Type B pancreatic cell (in vitro differentiated cells): ENCODE measurements around the gene MLH1. TPM values are rescaled to one million over a fixed set of nuclear protein-coding genes. Genes with fewer than 3 reads are reported as not detected.
"Not testable (repeated sequence)": the region's sequence is repeated elsewhere in the genome, so short reads cannot be mapped to it uniquely, and the experiment has no call there.

Source experiments
- DNase-seq: peaks from one replicate; pipeline ENCODE4 v3.0.0; 2021; ENCODE audit warnings: mixed read lengths; ENCODE audit not compliant: unreplicated experiment; ENCODE audit errors: extremely low spot score
- H3K27ac Mint-ChIP-seq: 2 replicates; pipeline ENCODE4 v1.8.0; 2021; ENCODE audit warnings: mild to moderate bottlenecking, mixed read lengths
- H3K27me3 Mint-ChIP-seq: 2 replicates; pipeline ENCODE4 v1.8.0; 2021; ENCODE audit warnings: mixed read lengths
- H3K36me3 Mint-ChIP-seq: 2 replicates; pipeline ENCODE4 v1.8.0; 2021; ENCODE audit warnings: mixed read lengths
- H3K4me1 Mint-ChIP-seq: one replicate; pipeline ENCODE4 v1.8.0; 2021; ENCODE audit warnings: mixed read lengths; ENCODE audit not compliant: unreplicated experiment
- H3K4me3 Mint-ChIP-seq: 2 replicates; pipeline ENCODE4 v1.8.0; 2021; ENCODE audit warnings: mild to moderate bottlenecking, mixed read lengths
- H3K9me3 Mint-ChIP-seq: 2 replicates; pipeline ENCODE4 v1.8.0; 2021; ENCODE audit warnings: mixed read lengths
- total RNA-seq: library from RNA; stranded (reverse); gene quantifications from 2 replicates; pipeline ENCODE4 v1.2.1, GENCODE V29; 2021; ENCODE audit warnings: low replicate concordance
- TF ChIP-seq, protein P1 (sequence below): fragments of 200-600 bp; sonication (generic); conservative IDR thresholded peaks from 2 replicates; pipeline ENCODE4 v1.5.0; 2021; ENCODE audit warnings: antibody characterized with exemption, mild to moderate bottlenecking

Gene MLH1
- total RNA-seq, 1 donor from 2014 or later, result 41.0 TPM

GRCh38 chr3:37053753-37054152 is 60.4 kb downstream of the MLH1 start:
- Mint-ChIP-seq H3K9me3 (no peaks in the 10 kb centered on the region), H3K4me1 (peaks cover 15% of the 10 kb centered on the region), H3K27ac (no peak overlapping the region), H3K27me3 (no peaks in the 10 kb centered on the region), H3K36me3 (peaks cover 49% of the 10 kb centered on the region), H3K4me3 (no peak overlapping the region)
- TF ChIP-seq, protein P1, sequence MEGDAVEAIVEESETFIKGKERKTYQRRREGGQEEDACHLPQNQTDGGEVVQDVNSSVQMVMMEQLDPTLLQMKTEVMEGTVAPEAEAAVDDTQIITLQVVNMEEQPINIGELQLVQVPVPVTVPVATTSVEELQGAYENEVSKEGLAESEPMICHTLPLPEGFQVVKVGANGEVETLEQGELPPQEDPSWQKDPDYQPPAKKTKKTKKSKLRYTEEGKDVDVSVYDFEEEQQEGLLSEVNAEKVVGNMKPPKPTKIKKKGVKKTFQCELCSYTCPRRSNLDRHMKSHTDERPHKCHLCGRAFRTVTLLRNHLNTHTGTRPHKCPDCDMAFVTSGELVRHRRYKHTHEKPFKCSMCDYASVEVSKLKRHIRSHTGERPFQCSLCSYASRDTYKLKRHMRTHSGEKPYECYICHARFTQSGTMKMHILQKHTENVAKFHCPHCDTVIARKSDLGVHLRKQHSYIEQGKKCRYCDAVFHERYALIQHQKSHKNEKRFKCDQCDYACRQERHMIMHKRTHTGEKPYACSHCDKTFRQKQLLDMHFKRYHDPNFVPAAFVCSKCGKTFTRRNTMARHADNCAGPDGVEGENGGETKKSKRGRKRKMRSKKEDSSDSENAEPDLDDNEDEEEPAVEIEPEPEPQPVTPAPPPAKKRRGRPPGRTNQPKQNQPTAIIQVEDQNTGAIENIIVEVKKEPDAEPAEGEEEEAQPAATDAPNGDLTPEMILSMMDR, result no peak
- DNase-seq, result no peak

DNA sequence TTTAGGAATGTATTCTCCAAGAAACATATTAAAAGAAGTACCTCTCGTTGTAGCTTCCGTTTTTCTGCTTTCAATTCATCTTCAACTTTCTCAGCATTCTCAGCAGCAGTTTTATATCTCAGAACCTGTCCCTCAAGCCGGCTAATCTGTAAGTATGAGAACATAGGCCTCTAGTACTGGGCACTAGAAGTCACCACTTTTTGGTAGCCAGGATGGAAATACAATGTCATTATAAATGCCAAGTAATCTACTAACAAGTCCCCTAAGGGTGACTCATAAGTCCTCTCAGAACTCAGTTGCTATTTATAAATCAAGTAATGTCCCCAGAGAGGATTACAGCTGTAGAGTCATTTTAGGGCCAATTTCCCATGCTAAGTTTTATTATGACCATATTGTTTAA is 61.1 kb downstream of the MLH1 start:
- Mint-ChIP-seq H3K27me3 (no peaks in the 10 kb centered on the region), H3K36me3 (peaks cover 45% of the 10 kb centered on the region), H3K4me1 (peaks cover 15% of the 10 kb centered on the region), H3K27ac (peak overlapping the region; percentile 34), H3K9me3 (no peaks in the 10 kb centered on the region), H3K4me3 (no peak overlapping the region)
- no peak for DNase-seq
- TF ChIP-seq, protein P1, result no peak

DNA sequence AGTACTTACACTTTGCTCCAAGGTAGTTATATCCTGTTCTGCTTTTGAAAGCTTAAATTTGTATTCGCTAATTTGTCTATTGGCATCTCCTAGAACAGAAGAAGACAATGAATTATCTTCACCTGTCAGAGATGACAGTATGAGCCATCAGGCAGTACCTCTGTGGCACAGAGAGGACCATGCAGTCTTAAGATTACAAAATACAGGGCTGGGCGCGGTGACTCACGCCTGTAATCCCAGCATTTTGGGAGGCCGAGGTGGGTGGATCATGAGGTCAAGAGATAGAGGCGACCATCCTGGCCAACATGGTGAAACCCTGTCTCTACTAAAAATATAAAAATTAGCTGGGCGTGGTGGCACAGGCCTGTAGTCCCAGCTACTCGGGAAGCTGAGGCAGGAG is 61.8 kb downstream of the MLH1 start:
- H3K27ac Mint-ChIP-seq, H3K4me3 Mint-ChIP-seq, H3K9me3 Mint-ChIP-seq, DNase-seq, H3K27me3 Mint-ChIP-seq: not testable (repeated sequence)
- peaks cover 15% of the 10 kb centered on the region for H3K4me1 Mint-ChIP-seq
- peaks cover 42% of the 10 kb centered on the region for H3K36me3 Mint-ChIP-seq

DNA sequence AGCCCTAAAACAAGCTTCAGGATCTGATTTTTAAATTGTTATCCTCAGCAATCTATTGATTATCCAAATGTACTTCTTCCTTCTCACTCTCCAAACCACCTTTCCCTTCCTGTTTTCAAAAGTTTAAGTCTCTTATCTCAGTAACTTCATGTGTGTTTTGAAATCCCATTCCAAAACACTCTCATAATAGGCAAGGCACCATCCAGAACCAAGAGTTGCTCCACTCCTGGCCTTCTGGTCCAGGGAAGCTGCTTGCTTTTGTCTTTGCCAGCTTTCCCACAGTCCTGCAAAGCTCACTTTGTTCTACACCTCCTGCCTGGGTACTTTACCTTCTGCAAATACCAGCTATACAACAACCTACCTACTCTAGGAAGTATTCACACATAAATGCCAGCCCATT is 63.5 kb downstream of the MLH1 start:
- no peak overlapping the region for H3K27ac Mint-ChIP-seq

GRCh38 chr3:37058117-37058516 is 64.8 kb downstream of the MLH1 start:
- no peaks in the 10 kb centered on the region for H3K27me3 Mint-ChIP-seq
- H3K4me3 Mint-ChIP-seq, result no peak overlapping the region
- TF ChIP-seq, protein P1, result no peak
- no peak overlapping the region for H3K27ac Mint-ChIP-seq
- DNase-seq, result no peak
- H3K36me3 Mint-ChIP-seq, result peaks cover 50% of the 10 kb centered on the region
- H3K4me1 Mint-ChIP-seq, result peaks cover 10% of the 10 kb centered on the region
- no peaks in the 10 kb centered on the region for H3K9me3 Mint-ChIP-seq

More for the DNA sequence above, 63.5 kb downstream of the MLH1 start:
- H3K4me3 Mint-ChIP-seq, result no peak overlapping the region
- DNase-seq, result no peak
- H3K9me3 Mint-ChIP-seq, result no peaks in the 10 kb centered on the region
- TF ChIP-seq, protein P1, result no peak
- peaks cover 15% of the 10 kb centered on the region for H3K4me1 Mint-ChIP-seq
- H3K27me3 Mint-ChIP-seq, result no peaks in the 10 kb centered on the region
- peaks cover 47% of the 10 kb centered on the region for H3K36me3 Mint-ChIP-seq

GRCh38 chr3:37064747-37065146 is 71.4 kb downstream of the MLH1 start:
- no peak overlapping the region for H3K4me3 Mint-ChIP-seq
- DNase-seq, result no peak
- no peak overlapping the region for H3K27ac Mint-ChIP-seq

More at GRCh38 chr3:37064747-37065146, 71.4 kb downstream of the MLH1 start:
- Mint-ChIP-seq H3K36me3 (peaks cover 42% of the 10 kb centered on the region), H3K9me3 (no peaks in the 10 kb centered on the region), H3K4me1 (no peaks in the 10 kb centered on the region), H3K27me3 (no peaks in the 10 kb centered on the region)
- TF ChIP-seq, protein P1, result no peak
